AG04449 (cell line): Measurements from ENCODE around the gene KIAA0232.

Experiments
- CTCF ChIA-PET: fragments of 350-600 bp; formaldehyde crosslinking; extraction: SDS; loops from one replicate; lab custom pipeline; 2021; ENCODE audit warnings: antibody characterized with exemption; lab: Yijun Ruan, JAX
- POLR2A ChIA-PET: fragments of 400-600, 350-600 bp; formaldehyde crosslinking; extraction: SDS; loops from one replicate; lab custom pipeline; 2020; ENCODE audit warnings: antibody characterized with exemption, inconsistent platforms; lab: Yijun Ruan, JAX
- DNase-seq: peaks from one replicate; pipeline ENCODE4 v3.0.0-alpha.2; 2010; ENCODE audit warnings: low read depth, low spot score
- H3K4me3 ChIP-seq: 2 replicates; pipeline ENCODE4 v1.5.1; 2011; ENCODE audit warnings: low read depth, mild to moderate bottlenecking, control low read depth, low read length
- CTCF ChIP-seq: IDR thresholded peaks from one replicate; pipeline ENCODE4 v1.5.1; 2011; ENCODE audit warnings: mild to moderate bottlenecking, moderate library complexity, low read length, control low read depth, inconsistent platforms; ENCODE audit not compliant: insufficient read depth; ENCODE audit errors: missing control alignments

KIAA0232 gene

GRCh38 chr4:6851962-6852361, 69.4 kb downstream of the KIAA0232 start:
- ChIA-PET POLR2A (no interaction called here), CTCF (interaction anchor here (1.4 to 3.1 kb wide), 3 partner anchors 13 to 21 kb away, joined by 3 to 20 read pairs (median 6); no protein-coding TSS in a partner anchor)
- DNase-seq: no peak
- no peak for TF ChIP-seq CTCF
- H3K4me3 ChIP-seq: no peak overlapping the region

DNA sequence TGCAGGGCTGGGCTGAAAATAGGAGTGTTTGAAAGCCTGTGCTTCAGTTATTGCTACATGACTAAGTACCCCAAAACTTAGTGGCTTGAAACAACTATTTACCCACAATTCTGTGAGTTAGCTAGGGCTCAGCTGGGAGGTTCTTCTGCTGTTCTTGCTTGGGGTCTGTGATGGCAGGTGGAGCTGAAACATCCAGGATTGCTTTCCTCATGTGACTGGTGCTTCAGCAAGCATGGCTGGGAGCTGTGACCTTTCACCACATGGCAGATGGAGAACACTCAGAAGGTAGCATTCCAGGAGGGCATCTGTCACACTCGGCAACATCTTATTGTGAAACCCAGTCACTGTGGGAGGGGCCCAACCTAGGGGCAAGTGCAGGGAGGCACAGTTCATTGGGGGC, 70.1 kb downstream of the KIAA0232 start:
- CTCF ChIA-PET: interaction anchor here (1.9 to 3.1 kb wide), 2 partner anchors 15 to 21 kb away, joined by 6 to 20 read pairs; no protein-coding TSS in a partner anchor
- H3K4me3 ChIP-seq: no peak overlapping the region
- POLR2A ChIA-PET: no interaction called here
- TF ChIP-seq CTCF: no peak
- no peak for DNase-seq

DNA sequence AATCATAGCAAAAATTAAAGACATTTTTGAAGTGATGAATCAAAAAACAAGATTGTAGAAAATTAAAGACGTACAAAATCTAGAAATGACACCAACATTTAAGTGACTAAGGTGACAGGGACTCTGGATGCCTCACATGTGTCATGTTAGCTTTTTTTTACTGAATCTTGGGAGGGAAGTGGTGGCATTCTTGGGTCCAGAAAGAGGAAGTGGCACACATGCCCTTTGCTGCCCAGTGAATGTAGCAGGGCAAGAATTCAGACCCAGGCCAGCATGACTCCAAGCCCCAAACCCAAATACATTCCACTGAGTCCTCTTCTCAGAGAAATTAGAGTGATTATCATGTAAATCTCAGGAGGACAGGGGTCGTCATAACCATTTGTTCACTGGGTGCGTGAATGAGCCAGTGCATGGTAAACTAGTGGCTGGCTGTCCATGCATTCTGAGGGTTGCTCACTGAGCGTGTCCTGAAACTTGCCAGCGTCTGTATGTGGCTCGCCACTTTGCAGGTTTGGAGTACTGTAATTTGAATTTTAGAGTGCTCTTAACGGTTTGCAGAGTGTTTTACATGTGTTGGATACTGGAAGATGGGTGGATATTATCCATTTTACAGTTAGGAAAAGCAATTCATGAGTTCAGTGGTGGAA, 71.7 kb downstream of the KIAA0232 start:
- TF ChIP-seq CTCF: no peak
- no peak for DNase-seq
- no peak overlapping the region for H3K4me3 ChIP-seq
- ChIA-PET CTCF (interaction anchor here (1.4 to 2.1 kb wide), 2 partner anchors 19 to 134 kb away, joined by 3 to 7 read pairs; no protein-coding TSS in a partner anchor), POLR2A (no interaction called here)

GRCh38 chr4:6855692-6856297, 73.3 kb downstream of the KIAA0232 start:
- H3K4me3 ChIP-seq: no peak overlapping the region
- DNase-seq: peak; percentile 46
- TF ChIP-seq CTCF: no peak

DNA sequence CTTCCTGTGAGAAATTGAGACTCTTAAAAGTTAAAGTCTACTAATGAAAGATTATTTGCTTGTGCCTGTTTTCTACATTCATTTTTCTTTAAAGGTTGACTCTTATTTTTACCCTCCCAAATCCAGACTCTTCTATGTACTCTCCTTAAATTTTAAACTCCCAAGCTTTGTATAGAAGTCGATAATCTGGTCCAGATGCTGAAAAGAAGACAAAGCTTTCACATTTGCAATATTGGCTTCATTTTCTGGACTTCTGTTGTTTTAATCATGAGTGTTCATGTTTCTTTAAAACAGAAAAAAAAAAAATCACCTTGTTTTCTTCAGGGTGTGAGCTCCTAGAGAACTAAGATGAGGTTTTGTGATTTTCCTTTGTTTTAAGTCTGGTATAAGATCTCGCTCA, 73.9 kb downstream of the KIAA0232 start:
- TF ChIP-seq CTCF: no peak
- POLR2A ChIA-PET: no interaction called here

More at GRCh38 chr4:6855692-6856297, 73.3 kb downstream of the KIAA0232 start:
- ChIA-PET CTCF (interaction anchor here (1.0 to 2.1 kb wide), 3 partner anchors 18 to 137 kb away, joined by 4 to 8 read pairs (median 7); no protein-coding TSS in a partner anchor), POLR2A (no interaction called here)

More for the DNA sequence above, 73.9 kb downstream of the KIAA0232 start:
- CTCF ChIA-PET: interaction anchor here (0.8 to 1.8 kb wide), 5 partner anchors 9 to 138 kb away, joined by 3 to 23 read pairs (median 3); no protein-coding TSS in a partner anchor
- no peak overlapping the region for H3K4me3 ChIP-seq
- DNase-seq: no peak
